Spleen (tissue), 11 donors: ENCODE measurements around the gene MSH3. TPM values are rescaled to one million over a fixed set of nuclear protein-coding genes. Genes with fewer than 3 reads are reported as not detected.

Experiments
- DNase-seq: peaks from one replicate; pipeline ENCODE4 v3.0.0-alpha.2; 2020
- H3K27ac ChIP-seq, 8 donors: fragments of 200-600 bp; sonication (generic) in 7 of 8; 1 replicate in 4 of 8; 2 replicates in 4 of 8; pipeline versions ENCODE4 v1.5.0 to v1.8.0; 2016 to 2021; ENCODE audit warnings: inconsistent platforms in 4 of 8, mild to moderate bottlenecking in 4 of 8, moderate library complexity in 1 of 8
- H3K27me3 ChIP-seq, 7 donors: fragments of 200-600 bp; sonication (generic) in 6 of 7; replicated peaks in 1 of 7; 1 replicate in 4 of 7; 2 replicates in 3 of 7; pipeline versions ENCODE4 v1.5.0 to v1.8.0; 2016 to 2021; ENCODE audit warnings: inconsistent platforms in 3 of 7, mild to moderate bottlenecking in 1 of 7
- H3K36me3 ChIP-seq, 6 donors: fragments of 200-600 bp; sonication (generic) in 5 of 6; 1 replicate in 4 of 6; 2 replicates in 2 of 6; pipeline versions ENCODE4 v1.5.0 to v1.8.0; 2016 to 2021; ENCODE audit warnings: inconsistent platforms in 2 of 6
- H3K4me1 ChIP-seq, 6 donors: fragments of 200-600 bp; sonication (generic) in 5 of 6; 1 replicate in 3 of 6; 2 replicates in 3 of 6; pipeline versions ENCODE4 v1.5.0 to v1.8.0; 2016 to 2021; ENCODE audit warnings: inconsistent platforms in 3 of 6
- H3K4me3 ChIP-seq, 8 donors: fragments of 200-600 bp; sonication (generic) in 7 of 8; 1 replicate in 4 of 8; 2 replicates in 4 of 8; pipeline versions ENCODE4 v1.5.0 to v1.8.0; 2016 to 2021; ENCODE audit warnings: inconsistent platforms in 4 of 8, mild to moderate bottlenecking in 4 of 8, moderate library complexity in 2 of 8
- H3K9me3 ChIP-seq, 8 donors: fragments of 200-600 bp; sonication (generic) in 7 of 8; 1 replicate in 4 of 8; 2 replicates in 4 of 8; pipeline versions ENCODE4 v1.5.0 to v1.8.0; 2016 to 2021; ENCODE audit warnings: inconsistent platforms in 4 of 8
- CTCF ChIP-seq, 11 experiments: fragments of 200-600 bp in 7 of 11; fragments of 450-650 bp in 4 of 11; sonication (generic) in 4 of 11; IDR thresholded peaks in 8 of 11; conservative IDR thresholded peaks in 3 of 11; 1 replicate in 7 of 11; 2 replicates in 4 of 11; pipeline versions ENCODE4 v1.4.0 to v1.8.0; 2016 to 2021; ENCODE audit warnings: antibody characterized with exemption in 11 of 11, inconsistent platforms in 4 of 11, mild to moderate bottlenecking in 1 of 11
- POLR2A ChIP-seq, 3 donors: fragments of 450-650 bp; IDR thresholded peaks; one replicate each; pipeline ENCODE4 v1.5.1; 2017; ENCODE audit warnings: antibody characterized with exemption in 3 of 3, mild to moderate bottlenecking in 1 of 3
- POLR2AphosphoS5 ChIP-seq, 3 donors: sonication (generic); formaldehyde crosslinking; IDR thresholded peaks; one replicate each; pipeline ENCODE4 v1.5.1; 2017; ENCODE audit warnings: antibody characterized with exemption in 3 of 3
- WGBS, 5 donors: extraction: QIAGEN DNeasy Blood & Tissue Kit in 3 of 5; methylation state at CpG; one replicate each; pipeline versions ENCODE4 v1.1.5 to v1.1.7; 2013 to 2018; 5-methylcytosine and 5-hydroxymethylcytosine counted together
- intact Hi-C: fragments of 100-400 bp; cut with DNase I; formaldehyde crosslinking; loops from one replicate; pipeline ENCODE4 v1.15.0; 2023; ENCODE audit warnings: low total_unique reads
- polyA plus RNA-seq, 3 donors: library from polyadenylated mRNA; stranded (reverse); fragments of 200-250 nt; gene quantifications; one replicate each; pipeline ENCODE4 v1.2.1, GENCODE V29; 2013
- total RNA-seq, 7 donors: library from RNA; depleted of rRNA in 3 of 7; stranded (reverse); fragments of >200 nt in 3 of 7; fragmentation: NEBNext Ultra II Directional in 4 of 7; extraction: Animal tissue kit (Norgen Biotek cat#: 25700) in 4 of 7; gene quantifications; one replicate each; pipeline versions ENCODE4 v1.1.0 to v1.2.1, GENCODE V29; 2016 to 2021
- donor health status: healthy with polysubstance abuse.
- donor health status: DM: no; HTN: no; CAD: no; lungs with moderate emphysema.
- donor health status: DM: no; HTN: no; CAD: no.
- donor health status: Bipolar disorder and iron deficiency.
- donor health status: healthy.
- donor health status: DM: no; HTN: no; CAD: no.
- donor health status: DM: yes; HTN: yes; CAD: no.

MSH3 gene
- total and polyA plus RNA-seq, 10 donors = 2.3 to 17.0 (median 14.6) TPM

GRCh38 chr5:80860924-80861613 is 206.6 kb downstream of the MSH3 start:
- 76 to 87% (median 80%) methylated on average over 2 of the region's 2 CpGs for WGBS, 5 donors
- DNase-seq = no peak
- Histone ChIP-seq H3K27ac (no peak overlapping the region), H3K27me3 (no peaks in the 10 kb centered on the region), H3K4me3 (no peak overlapping the region), H3K4me1 (no peaks in the 10 kb centered on the region), H3K36me3 (peaks cover 2 to 75% (median 11%) of the 10 kb centered on the region in 6 donors), H3K9me3 (peaks cover 0 to 15% (median 12%) of the 10 kb centered on the region in 8 donors)
- intact Hi-C loops = no loop called here
- no peak for TF ChIP-seq CTCF (IDR thresholded peaks at IDR 0.05 in 8 of 11, conservative IDR thresholded peaks at IDR 0.05 in 3 of 11)
- TF ChIP-seq POLR2A (IDR thresholded peaks at IDR 0.05) = no peak
- TF ChIP-seq POLR2AphosphoS5 (IDR thresholded peaks at IDR 0.05) = no peak

DNA sequence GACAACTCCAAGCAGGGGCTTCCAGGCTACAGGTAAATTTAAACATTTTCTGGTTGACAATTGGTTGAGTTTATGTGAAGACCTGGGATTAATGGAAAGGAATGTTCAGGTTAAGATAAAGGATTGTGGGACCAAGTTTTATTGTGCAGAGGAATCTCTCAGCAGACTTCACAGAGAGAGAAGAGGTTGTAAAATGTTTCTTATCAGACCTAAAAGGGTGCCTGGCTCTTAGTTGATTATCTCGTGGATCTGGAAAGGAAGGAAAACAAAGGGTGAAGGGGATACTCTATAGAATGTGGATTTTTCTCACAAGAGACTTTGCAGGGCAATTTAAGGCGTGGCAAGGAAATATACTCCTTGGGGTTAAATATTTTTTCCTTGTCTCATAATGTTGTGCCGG is 209.3 kb downstream of the MSH3 start:
- peaks cover 0 to 4% (median 0%) of the 10 kb centered on the region in 6 donors for H3K4me1 ChIP-seq
- H3K27ac ChIP-seq = no peak overlapping the region
- DNase-seq = no peak
- no peaks in the 10 kb centered on the region for H3K9me3 ChIP-seq
- no peaks in the 10 kb centered on the region for H3K27me3 ChIP-seq
- peaks cover 0 to 69% (median 11%) of the 10 kb centered on the region in 6 donors for H3K36me3 ChIP-seq
- no peak overlapping the region for H3K4me3 ChIP-seq
- 80 to 88% (median 86%) methylated on average over 3 of the region's 3 CpGs for WGBS, 5 donors
- no peak for TF ChIP-seq CTCF (IDR thresholded peaks at IDR 0.05 in 8 of 11, conservative IDR thresholded peaks at IDR 0.05 in 3 of 11)
- TF ChIP-seq POLR2A (IDR thresholded peaks at IDR 0.05) = no peak
- TF ChIP-seq POLR2AphosphoS5 (IDR thresholded peaks at IDR 0.05) = no peak
- intact Hi-C loops = no loop called here

- intact Hi-C loops = no loop called here
- H3K27ac ChIP-seq = no peak overlapping the region
- TF ChIP-seq POLR2AphosphoS5 (IDR thresholded peaks at IDR 0.05) (no peak), CTCF (IDR thresholded peaks at IDR 0.05 in 8 of 11, conservative IDR thresholded peaks at IDR 0.05 in 3 of 11) (no peak), POLR2A (IDR thresholded peaks at IDR 0.05) (no peak)
- no peak overlapping the region for H3K4me3 ChIP-seq
- WGBS, 5 donors = 49 to 74% (median 66%) methylated on average over 1 of the region's 1 CpG
- H3K36me3 ChIP-seq = peaks cover 0 to 71% (median 11%) of the 10 kb centered on the region in 6 donors
- H3K27me3 ChIP-seq = no peaks in the 10 kb centered on the region
- no peak for DNase-seq
- no peaks in the 10 kb centered on the region for H3K9me3 ChIP-seq
- H3K4me1 ChIP-seq = peaks cover 0 to 4% (median 0%) of the 10 kb centered on the region in 6 donors
Measured at GRCh38 chr5:80864109-80864508, 209.7 kb downstream of the MSH3 start.

DNA sequence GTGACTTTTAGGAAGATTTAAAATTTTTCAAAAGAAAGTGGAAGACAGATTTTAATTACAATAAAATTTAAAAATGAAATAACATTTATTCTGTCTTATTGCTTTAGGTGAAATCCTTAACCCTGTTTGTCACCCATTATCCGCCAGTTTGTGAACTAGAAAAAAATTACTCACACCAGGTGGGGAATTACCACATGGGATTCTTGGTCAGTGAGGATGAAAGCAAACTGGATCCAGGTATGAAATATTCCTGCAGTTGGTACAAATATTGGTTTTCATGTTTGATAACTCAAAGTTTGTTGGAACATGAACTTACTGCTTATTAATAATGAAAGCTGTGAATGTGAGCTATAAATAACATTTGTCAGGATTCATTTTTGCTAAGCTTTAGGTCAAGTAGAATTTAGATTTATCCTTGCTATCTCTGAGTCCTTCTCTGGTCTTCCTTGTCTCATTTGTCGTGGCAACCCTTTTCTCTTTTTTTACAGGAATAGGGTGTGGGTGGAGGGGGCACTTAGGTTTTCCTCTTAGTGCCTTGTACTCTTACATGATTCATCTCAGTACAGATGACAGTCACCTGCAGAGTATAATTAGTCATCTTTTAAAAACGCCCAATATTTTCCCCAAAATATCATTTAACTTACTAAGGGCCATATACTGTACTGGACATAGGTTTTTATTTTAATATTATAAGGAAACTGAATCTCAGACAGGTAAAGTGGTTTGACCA is 210.4 kb downstream of the MSH3 start:
- 68 to 84% (median 80%) methylated on average over 3 of the region's 3 CpGs for WGBS, 5 donors
- no peak for TF ChIP-seq CTCF (IDR thresholded peaks at IDR 0.05 in 8 of 11, conservative IDR thresholded peaks at IDR 0.05 in 3 of 11)
- no peak for TF ChIP-seq POLR2AphosphoS5 (IDR thresholded peaks at IDR 0.05)
- TF ChIP-seq POLR2A (IDR thresholded peaks at IDR 0.05) = no peak
- no peaks in the 10 kb centered on the region for H3K27me3 ChIP-seq
- intact Hi-C loops = no loop called here
- peaks cover 0 to 70% (median 11%) of the 10 kb centered on the region in 6 donors for H3K36me3 ChIP-seq
- H3K27ac ChIP-seq = no peak overlapping the region
- peaks cover 0 to 4% (median 0%) of the 10 kb centered on the region in 6 donors for H3K4me1 ChIP-seq
- H3K9me3 ChIP-seq = no peaks in the 10 kb centered on the region
- DNase-seq = no peak
- no peak overlapping the region for H3K4me3 ChIP-seq
